ENCODE results near the gene QKI. TPM values are rescaled to one million over a fixed set of nuclear protein-coding genes. Genes with fewer than 3 reads are reported as not detected.

QKI gene
- total RNA-seq, 1 experiment from 2014 or later: 176 TPM

GRCh38 chr6:163599684-163600083 lies 185.2 kb downstream of the QKI start:
- Histone ChIP-seq H3K4me1 (ENCODE audit: insufficient read depth, low read length) (no peaks in the 10 kb centered on the region), H4K91ac (ENCODE audit: insufficient read length, low read depth, low read length) (no peak overlapping the region), H3K27ac (ENCODE audit: insufficient read length, low read depth, low read length) (no peak overlapping the region), H4K8ac (replicated peaks; ENCODE audit: insufficient read length, low read depth, low read length) (no peak overlapping the region), H4K20me1 (ENCODE audit: control insufficient read depth, insufficient read depth, insufficient read length) (no peaks in the 10 kb centered on the region), H2BK12ac (ENCODE audit: insufficient read length, low read depth, low read length) (no peak overlapping the region), H2BK15ac (ENCODE audit: low read depth, low read length) (no peak overlapping the region), H2AFZ (ENCODE audit: low read length) (no peak overlapping the region), H3K4ac (ENCODE audit: low read depth, low read length) (no peak overlapping the region), H2BK120ac (ENCODE audit: low read depth, low read length, poor library complexity, severe bottlenecking) (no peak overlapping the region), H3K4me2 (ENCODE audit: insufficient read depth, insufficient read length, low read length) (no peak overlapping the region), H3K23ac (ENCODE audit: insufficient read length, low read depth, low read length) (no peak overlapping the region), H3K23me2 (ENCODE audit: insufficient read length, low read depth, low read length, poor library complexity, severe bottlenecking) (no peaks in the 10 kb centered on the region), H3K27me3 (ENCODE audit: insufficient read depth, low read length) (no peaks in the 10 kb centered on the region), H3K14ac (ENCODE audit: insufficient read depth, low read length) (no peak overlapping the region), H3T11ph (ENCODE audit: low read length) (no peak overlapping the region), H3K56ac (ENCODE audit: insufficient read length, low read depth, low read length) (no peak overlapping the region), H2AK5ac (ENCODE audit: insufficient read length, low read length) (no peak overlapping the region), H2BK5ac (ENCODE audit: insufficient read length, low read length) (no peak overlapping the region), H3K79me1 (ENCODE audit: insufficient read depth, low read depth, low read length, poor library complexity, severe bottlenecking) (no peaks in the 10 kb centered on the region), H3K9ac (ENCODE audit: extremely low read depth, insufficient read length, low read length) (no peak overlapping the region), H3K79me2 (ENCODE audit: insufficient read depth, low read length) (no peaks in the 10 kb centered on the region), H4K5ac (ENCODE audit: insufficient read length, low read depth, low read length) (no peak overlapping the region), H2BK20ac (ENCODE audit: low read depth, low read length, poor library complexity, severe bottlenecking) (no peak overlapping the region), H3K18ac (ENCODE audit: insufficient read length, low read depth, low read length) (no peak overlapping the region), H3K9me3 (ENCODE audit: control insufficient read depth, low read depth, low read length) (no peaks in the 10 kb centered on the region)
- no CpG with 5 or more reads among the region's 2 CpGs for WGBS (ENCODE audit: extremely low coverage, insufficient read length, low lambda C conversion rate)
- no peak for DNase-seq
- Mint-ChIP-seq H3K27me3 (ENCODE audit: low read depth) (peaks cover 2% of the 10 kb centered on the region), H3K27ac (no peak overlapping the region), H3K36me3 (ENCODE audit: insufficient read depth in 1 of 3, low read depth in 3 of 3) (no peaks in the 10 kb centered on the region; a peak in 1 of 7 replicates), H3K9me3 (no peaks in the 10 kb centered on the region; a peak in 2 of 5 replicates), H3K4me3 (no peak overlapping the region; a peak in 1 of 5 replicates), H3K4me1 (no peaks in the 10 kb centered on the region; a peak in 1 of 4 replicates)
- TF ChIP-seq CTCF (conservative IDR thresholded peaks at IDR 0.05): no peak
